ENCODE measurements around the gene GLI2.

DNA sequence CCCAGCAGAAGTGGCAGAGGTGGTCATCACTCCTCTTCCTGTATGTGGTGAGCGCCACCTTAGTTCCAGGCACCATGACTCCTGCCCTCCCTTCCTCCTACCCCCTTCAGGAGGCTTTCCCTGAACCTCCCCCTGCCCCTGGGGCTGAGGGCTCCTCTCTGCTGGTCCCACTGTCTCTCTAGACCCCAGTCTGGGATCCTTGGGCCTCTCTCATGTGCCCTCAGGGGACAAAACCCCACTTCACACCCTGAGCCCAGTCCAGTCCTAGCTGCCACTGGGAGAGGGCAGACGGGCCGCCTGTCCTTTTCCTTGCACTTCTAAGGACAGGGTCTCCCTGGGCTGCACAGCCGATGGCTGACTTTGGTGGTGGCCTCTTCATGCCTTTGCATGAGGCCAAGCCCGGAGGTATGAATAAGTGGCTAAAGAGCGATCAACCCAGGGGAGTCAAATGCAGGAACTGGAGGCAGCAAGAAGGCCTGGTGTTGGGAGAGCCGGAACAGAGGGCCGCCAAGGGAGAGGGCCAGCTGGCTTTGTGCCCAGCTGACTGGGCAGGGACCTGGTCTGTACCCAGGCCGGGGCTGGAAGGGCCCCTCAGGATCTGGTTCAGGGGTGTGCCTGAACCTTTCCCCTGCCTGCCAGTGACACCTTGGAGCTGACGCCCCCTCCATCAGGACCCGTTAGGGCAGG is 29.5 kb downstream of the GLI2 start:
- TF ChIP-seq, protein P1, sequence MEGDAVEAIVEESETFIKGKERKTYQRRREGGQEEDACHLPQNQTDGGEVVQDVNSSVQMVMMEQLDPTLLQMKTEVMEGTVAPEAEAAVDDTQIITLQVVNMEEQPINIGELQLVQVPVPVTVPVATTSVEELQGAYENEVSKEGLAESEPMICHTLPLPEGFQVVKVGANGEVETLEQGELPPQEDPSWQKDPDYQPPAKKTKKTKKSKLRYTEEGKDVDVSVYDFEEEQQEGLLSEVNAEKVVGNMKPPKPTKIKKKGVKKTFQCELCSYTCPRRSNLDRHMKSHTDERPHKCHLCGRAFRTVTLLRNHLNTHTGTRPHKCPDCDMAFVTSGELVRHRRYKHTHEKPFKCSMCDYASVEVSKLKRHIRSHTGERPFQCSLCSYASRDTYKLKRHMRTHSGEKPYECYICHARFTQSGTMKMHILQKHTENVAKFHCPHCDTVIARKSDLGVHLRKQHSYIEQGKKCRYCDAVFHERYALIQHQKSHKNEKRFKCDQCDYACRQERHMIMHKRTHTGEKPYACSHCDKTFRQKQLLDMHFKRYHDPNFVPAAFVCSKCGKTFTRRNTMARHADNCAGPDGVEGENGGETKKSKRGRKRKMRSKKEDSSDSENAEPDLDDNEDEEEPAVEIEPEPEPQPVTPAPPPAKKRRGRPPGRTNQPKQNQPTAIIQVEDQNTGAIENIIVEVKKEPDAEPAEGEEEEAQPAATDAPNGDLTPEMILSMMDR (IDR thresholded peaks at IDR 0.05): no peak
- TF ChIP-seq POLR2AphosphoS5 (IDR thresholded peaks at IDR 0.05) (no peak), EP300 (IDR thresholded peaks at IDR 0.05) (no peak), POLR2A (IDR thresholded peaks at IDR 0.05) (no peak)
